ENCODE results near the gene SH3GL1. TPM values are rescaled to one million over a fixed set of nuclear protein-coding genes. Genes with fewer than 3 reads are reported as not detected.

Gene SH3GL1
- total RNA-seq, 1 experiment from 2014 or later = 59.8 TPM

DNA sequence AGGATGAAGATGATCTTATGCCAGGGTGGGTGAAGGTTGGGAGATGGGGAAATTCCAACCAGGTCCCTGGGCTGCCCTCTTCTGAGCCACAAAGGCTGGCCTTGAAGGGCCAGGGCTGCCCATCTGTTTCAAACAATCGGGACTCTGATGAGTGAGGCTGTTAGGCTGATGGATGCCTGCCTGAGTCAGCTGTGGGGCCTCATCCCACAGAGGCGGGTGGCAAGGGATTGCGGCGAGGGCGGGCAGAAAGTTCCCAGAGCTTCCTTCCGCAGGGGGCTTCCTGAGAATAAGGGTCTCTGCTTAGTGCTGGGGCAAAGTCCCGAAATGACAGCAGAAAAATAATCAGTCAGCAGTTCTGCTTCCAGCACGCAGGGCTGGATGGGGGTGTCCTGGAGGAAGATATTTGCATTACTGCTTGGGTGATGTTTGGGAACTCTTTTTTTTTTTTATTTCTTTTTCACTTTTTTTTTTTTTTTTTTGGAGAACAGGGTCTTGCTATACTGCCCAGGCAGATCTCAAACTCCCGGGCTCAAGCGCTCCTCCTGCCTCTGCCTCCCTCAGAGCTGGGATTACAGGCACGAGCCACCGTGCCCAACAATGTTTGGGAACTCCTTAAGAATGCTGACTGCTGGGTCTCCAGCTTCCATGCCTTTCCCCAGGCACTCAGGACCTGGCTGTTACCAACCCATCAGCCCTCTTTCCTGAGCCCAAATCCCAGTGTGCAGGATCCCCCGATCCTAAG is 14.1 kb downstream of the SH3GL1 start:
- TF ChIP-seq, protein P1, sequence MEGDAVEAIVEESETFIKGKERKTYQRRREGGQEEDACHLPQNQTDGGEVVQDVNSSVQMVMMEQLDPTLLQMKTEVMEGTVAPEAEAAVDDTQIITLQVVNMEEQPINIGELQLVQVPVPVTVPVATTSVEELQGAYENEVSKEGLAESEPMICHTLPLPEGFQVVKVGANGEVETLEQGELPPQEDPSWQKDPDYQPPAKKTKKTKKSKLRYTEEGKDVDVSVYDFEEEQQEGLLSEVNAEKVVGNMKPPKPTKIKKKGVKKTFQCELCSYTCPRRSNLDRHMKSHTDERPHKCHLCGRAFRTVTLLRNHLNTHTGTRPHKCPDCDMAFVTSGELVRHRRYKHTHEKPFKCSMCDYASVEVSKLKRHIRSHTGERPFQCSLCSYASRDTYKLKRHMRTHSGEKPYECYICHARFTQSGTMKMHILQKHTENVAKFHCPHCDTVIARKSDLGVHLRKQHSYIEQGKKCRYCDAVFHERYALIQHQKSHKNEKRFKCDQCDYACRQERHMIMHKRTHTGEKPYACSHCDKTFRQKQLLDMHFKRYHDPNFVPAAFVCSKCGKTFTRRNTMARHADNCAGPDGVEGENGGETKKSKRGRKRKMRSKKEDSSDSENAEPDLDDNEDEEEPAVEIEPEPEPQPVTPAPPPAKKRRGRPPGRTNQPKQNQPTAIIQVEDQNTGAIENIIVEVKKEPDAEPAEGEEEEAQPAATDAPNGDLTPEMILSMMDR (conservative IDR thresholded peaks at IDR 0.05; ENCODE audit: low read depth, low read length) = no peak
- TF ChIP-seq EZH2 (IDR thresholded peaks at IDR 0.05; ENCODE audit: low read length, unreplicated experiment) (no peak), EZH2phosphoT487 (IDR thresholded peaks at IDR 0.05; ENCODE audit: borderline replicate concordance, low read length) (no peak)
- H3F3A ChIP-seq (ENCODE audit: low read length, unreplicated experiment) = no peaks in the 10 kb centered on the region
- H3K4me3 ChIP-seq (ENCODE audit: low read length) = no peak overlapping the region
- H3K79me2 ChIP-seq (ENCODE audit: low read length) = peaks cover 81% of the 10 kb centered on the region
- no TSS peak for BruUV-seq (replicated peaks)
- no peak overlapping the region for H3K27ac ChIP-seq (ENCODE audit: low read length)
- no peaks in the 10 kb centered on the region for H3K36me3 ChIP-seq (ENCODE audit: low read depth, low read length)
- peaks cover 6% of the 10 kb centered on the region; the same call in 1 of the 2 replicates for H4K20me1 ChIP-seq (ENCODE audit: low read length)
- no peak overlapping the region for H3K4me2 ChIP-seq (ENCODE audit: low read length)
- H2AFZ ChIP-seq (ENCODE audit: low read length) = no peak overlapping the region
- H3K9ac ChIP-seq (ENCODE audit: low read length) = no peak overlapping the region
- peaks cover 16% of the 10 kb centered on the region for H3K4me1 ChIP-seq (ENCODE audit: insufficient read depth, low read length)
- H3K9me3 ChIP-seq (ENCODE audit: low read length) = no peaks in the 10 kb centered on the region
- intact Hi-C loops (cut with micrococcal nuclease) = no loop called here
- CTCF ChIA-PET = no interaction called here
- H3K27me3 ChIP-seq (ENCODE audit: low read length) = no peaks in the 10 kb centered on the region
- no peak for ATAC-seq
- no peak for DNase-seq
- POLR2A ChIA-PET (ENCODE audit: unreplicated experiment) = no interaction called here
- H3K9me2 ChIP-seq (replicated peaks; ENCODE audit: low read length) = no peaks in the 10 kb centered on the region

DNA sequence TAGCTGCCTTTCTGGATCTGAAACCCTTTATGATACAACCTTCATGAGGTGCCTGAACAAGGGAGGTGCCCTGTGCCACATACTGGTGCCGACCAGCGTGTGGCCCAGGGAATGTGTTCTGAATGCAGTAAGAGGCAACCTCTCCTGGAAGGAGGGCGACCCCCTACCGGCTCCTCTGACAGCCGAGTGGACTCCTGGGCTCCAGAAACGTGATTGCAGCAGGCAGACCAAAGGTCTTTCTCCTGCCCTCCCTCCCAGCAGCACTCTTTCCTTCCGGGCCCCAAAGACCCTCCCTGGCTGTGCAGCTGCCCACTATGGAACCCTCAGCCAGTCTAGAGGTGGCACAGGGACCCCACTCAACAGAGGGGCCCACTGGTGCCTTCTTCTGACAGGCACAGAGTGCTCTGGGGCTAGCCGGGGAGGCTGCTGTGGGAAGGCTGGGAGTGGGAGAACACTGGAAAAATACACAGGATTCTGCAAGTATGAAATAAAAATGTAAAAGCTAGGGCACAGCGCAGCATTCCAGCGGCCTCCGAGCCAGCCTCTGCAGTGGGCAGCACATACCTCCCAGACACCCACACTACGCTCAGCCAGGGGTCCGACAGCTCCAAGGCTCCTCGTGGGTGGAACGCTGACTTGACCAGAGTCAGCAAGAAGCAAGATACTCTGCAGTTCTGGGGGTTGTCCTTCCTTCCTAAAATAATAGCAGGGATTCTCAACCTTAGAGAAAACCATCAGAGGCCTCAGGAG is 14.9 kb downstream of the SH3GL1 start:
- no TSS peak for BruUV-seq (replicated peaks)

More for the DNA sequence above, 14.9 kb downstream of the SH3GL1 start:
- Histone ChIP-seq H3K4me1 (ENCODE audit: insufficient read depth, low read length) (peaks cover 19% of the 10 kb centered on the region), H3K4me3 (ENCODE audit: low read length) (no peak overlapping the region), H3K9me2 (replicated peaks; ENCODE audit: low read length) (no peaks in the 10 kb centered on the region), H3K9me3 (ENCODE audit: low read length) (no peaks in the 10 kb centered on the region), H2AFZ (ENCODE audit: low read length) (no peak overlapping the region), H3K36me3 (ENCODE audit: low read depth, low read length) (no peaks in the 10 kb centered on the region), H3F3A (ENCODE audit: low read length, unreplicated experiment) (no peaks in the 10 kb centered on the region), H3K27ac (ENCODE audit: low read length) (no peak overlapping the region), H4K20me1 (ENCODE audit: low read length) (peaks cover 6% of the 10 kb centered on the region; the same call in 1 of the 2 replicates), H3K27me3 (ENCODE audit: low read length) (no peaks in the 10 kb centered on the region), H3K9ac (ENCODE audit: low read length) (no peak overlapping the region), H3K4me2 (ENCODE audit: low read length) (no peak overlapping the region), H3K79me2 (ENCODE audit: low read length) (peaks cover 77% of the 10 kb centered on the region)
- CTCF ChIA-PET = no interaction called here
- POLR2A ChIA-PET (ENCODE audit: unreplicated experiment) = no interaction called here
- intact Hi-C loops (cut with micrococcal nuclease) = no loop called here
- ATAC-seq (no peak), DNase-seq (no peak)
- TF ChIP-seq EZH2 (IDR thresholded peaks at IDR 0.05; ENCODE audit: low read length, unreplicated experiment) = no peak
- TF ChIP-seq, protein P1 (conservative IDR thresholded peaks at IDR 0.05; ENCODE audit: low read depth, low read length) = no peak
- no peak for TF ChIP-seq EZH2phosphoT487 (IDR thresholded peaks at IDR 0.05; ENCODE audit: borderline replicate concordance, low read length)
